ENCODE measurements around the gene CHPF.
A peak's percentile ranks its signal among the peaks of the same experiment; 100 is the strongest.

Gene CHPF, protein sequence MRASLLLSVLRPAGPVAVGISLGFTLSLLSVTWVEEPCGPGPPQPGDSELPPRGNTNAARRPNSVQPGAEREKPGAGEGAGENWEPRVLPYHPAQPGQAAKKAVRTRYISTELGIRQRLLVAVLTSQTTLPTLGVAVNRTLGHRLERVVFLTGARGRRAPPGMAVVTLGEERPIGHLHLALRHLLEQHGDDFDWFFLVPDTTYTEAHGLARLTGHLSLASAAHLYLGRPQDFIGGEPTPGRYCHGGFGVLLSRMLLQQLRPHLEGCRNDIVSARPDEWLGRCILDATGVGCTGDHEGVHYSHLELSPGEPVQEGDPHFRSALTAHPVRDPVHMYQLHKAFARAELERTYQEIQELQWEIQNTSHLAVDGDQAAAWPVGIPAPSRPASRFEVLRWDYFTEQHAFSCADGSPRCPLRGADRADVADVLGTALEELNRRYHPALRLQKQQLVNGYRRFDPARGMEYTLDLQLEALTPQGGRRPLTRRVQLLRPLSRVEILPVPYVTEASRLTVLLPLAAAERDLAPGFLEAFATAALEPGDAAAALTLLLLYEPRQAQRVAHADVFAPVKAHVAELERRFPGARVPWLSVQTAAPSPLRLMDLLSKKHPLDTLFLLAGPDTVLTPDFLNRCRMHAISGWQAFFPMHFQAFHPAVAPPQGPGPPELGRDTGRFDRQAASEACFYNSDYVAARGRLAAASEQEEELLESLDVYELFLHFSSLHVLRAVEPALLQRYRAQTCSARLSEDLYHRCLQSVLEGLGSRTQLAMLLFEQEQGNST

DNA sequence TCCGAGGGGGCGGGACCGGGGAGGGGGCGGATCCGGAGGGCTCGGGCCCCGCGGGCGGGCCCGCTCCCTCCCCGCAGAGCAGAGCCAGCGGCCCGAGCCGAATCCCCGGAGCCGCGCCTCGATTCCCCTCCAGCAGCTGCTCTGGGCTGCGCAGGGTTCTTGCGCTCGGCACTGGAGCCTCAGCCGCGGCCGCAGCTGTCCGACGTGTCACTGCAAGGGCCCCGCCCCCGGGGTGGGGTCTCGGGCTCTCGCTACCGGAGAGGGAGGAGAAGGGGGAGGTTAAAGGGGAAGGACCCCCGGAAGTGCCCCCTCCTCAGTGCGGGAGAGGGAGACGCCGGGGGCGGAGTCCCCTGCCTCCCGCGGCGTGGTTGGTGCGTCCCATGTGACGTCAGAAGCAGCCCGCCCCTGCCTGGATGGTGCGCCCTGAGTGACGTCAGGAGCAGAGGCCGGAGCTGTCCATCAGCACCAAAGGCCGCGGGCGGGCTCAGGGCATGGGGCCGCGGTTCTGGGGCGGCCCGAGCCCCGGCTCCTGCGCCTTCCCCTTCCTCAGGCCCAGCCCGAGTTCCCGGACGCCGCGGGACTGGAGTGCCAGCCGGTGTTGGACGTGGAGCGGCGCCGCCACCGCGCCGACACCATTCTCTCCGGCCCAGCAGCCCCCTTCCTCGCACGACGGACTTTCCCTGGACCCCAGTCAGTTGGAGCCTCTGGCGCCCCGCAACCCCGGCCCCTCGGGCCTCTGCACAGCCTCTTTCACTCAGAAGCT is at the start of gene CHPF, which contains the start of gene TMEM198:
Gene CHPF, minus strand, starts transcription at position 214 of the 763 bp plus-strand sequence. CDS start 271 bp downstream, outside the sequence.
Gene TMEM198, plus strand, starts transcription at position 433 of the 763 bp plus-strand sequence. CDS start 700 bp downstream, outside the sequence.
- H3K4me3 ChIP-seq (ENCODE audit: low read depth in 1 of 2, low read length in 2 of 2) = peak within 1 kb of the TSS; percentile 60 to 78
- peaks cover 0 to 25% of the 10 kb centered on the region in 2 donors for H3K4me1 ChIP-seq (ENCODE audit: control insufficient read depth in 1 of 2, insufficient read depth in 2 of 2, low read length in 2 of 2)
- no peaks in the 10 kb centered on the region for H3K27me3 ChIP-seq (ENCODE audit: low read depth, low read length)
- H3K9me3 ChIP-seq (ENCODE audit: control insufficient read depth in 1 of 2, low read length in 2 of 2) = no peaks in the 10 kb centered on the region
- H3K27ac ChIP-seq (ENCODE audit: low read length) = peak within 1 kb of the TSS; percentile 74
- H3K36me3 ChIP-seq (ENCODE audit: control insufficient read depth in 1 of 2, insufficient read depth in 2 of 2, low read length in 2 of 2) = peaks cover 9 to 10% of the 10 kb centered on the region in 2 donors

DNA sequence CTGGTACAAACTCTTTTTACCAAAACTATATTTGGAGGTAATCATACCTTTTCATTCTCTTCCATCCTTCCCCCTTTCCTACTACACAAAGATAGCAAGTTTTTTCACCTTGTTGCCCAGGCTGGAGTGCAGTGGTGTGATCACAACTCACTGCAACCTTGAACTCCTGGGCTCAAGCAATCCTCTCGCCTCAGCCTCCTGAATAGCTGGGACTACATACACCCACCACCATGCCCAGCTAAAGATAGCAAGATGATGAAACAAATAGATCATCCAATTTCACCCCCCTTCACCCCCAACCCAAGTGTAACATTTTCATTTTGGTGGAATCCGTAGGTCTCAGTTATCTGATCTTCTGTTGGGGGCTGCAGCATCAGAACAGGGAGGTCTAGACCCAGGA is 49.5 kb upstream of the CHPF start:
- Histone ChIP-seq H3K4me1 (ENCODE audit: control insufficient read depth in 1 of 2, insufficient read depth in 2 of 2, low read length in 2 of 2) (peaks cover 0 to under 1% of the 10 kb centered on the region in 2 donors), H3K27ac (ENCODE audit: low read length) (no peak overlapping the region), H3K4me3 (ENCODE audit: low read depth in 1 of 2, low read length in 2 of 2) (no peak overlapping the region), H3K9me3 (ENCODE audit: control insufficient read depth in 1 of 2, low read length in 2 of 2) (no peaks in the 10 kb centered on the region), H3K36me3 (ENCODE audit: control insufficient read depth in 1 of 2, insufficient read depth in 2 of 2, low read length in 2 of 2) (no peaks in the 10 kb centered on the region), H3K27me3 (ENCODE audit: low read depth, low read length) (no peaks in the 10 kb centered on the region)

DNA sequence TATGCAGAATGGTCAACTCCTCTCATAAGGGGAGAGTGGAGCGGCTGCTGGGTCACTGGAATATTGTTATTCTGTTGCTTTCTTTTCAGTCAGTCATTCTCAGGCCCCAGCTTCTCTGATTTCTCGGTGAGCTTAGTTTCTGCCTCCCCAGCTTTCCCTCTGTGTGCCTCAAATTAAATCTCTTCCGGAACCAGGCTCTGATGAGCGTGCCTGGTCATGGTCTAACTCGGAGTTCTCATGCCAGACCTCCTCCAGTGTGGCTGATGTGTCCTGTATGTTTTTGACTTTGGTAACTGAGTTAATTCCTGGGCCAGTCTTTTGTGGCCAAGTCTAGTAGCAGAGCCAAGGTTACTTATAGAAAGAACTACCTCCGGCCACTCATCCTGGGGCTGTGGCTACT is 49.1 kb upstream of the CHPF start:
- H3K4me1 ChIP-seq (ENCODE audit: control insufficient read depth in 1 of 2, insufficient read depth in 2 of 2, low read length in 2 of 2) = no peaks in the 10 kb centered on the region
- H3K4me3 ChIP-seq (ENCODE audit: low read depth in 1 of 2, low read length in 2 of 2) = no peak overlapping the region
- H3K36me3 ChIP-seq (ENCODE audit: control insufficient read depth in 1 of 2, insufficient read depth in 2 of 2, low read length in 2 of 2) = no peaks in the 10 kb centered on the region
- H3K9me3 ChIP-seq (ENCODE audit: control insufficient read depth in 1 of 2, low read length in 2 of 2) = no peaks in the 10 kb centered on the region
- no peaks in the 10 kb centered on the region for H3K27me3 ChIP-seq (ENCODE audit: low read depth, low read length)
- H3K27ac ChIP-seq (ENCODE audit: low read length) = no peak overlapping the region

DNA sequence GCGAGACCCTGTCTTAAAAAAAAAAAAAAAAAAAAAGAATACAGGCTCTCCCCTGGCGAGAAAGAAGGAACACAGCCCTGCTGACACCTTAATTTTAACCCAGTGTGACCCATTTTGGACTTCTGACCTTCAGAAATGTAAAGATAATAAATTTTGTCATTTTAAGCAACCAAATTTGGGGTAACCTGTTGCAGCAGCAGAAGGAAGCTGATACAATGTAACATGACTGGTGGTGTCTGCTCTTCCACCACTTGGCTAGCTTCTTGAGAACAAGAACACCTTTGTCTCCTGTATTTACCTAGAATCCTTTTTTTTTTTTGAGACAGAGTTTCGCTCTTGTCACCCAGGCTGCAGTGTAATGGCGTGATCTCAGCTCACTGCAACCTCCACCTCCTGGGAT is 47.5 kb upstream of the CHPF start:
- Histone ChIP-seq H3K36me3 (ENCODE audit: control insufficient read depth in 1 of 2, insufficient read depth in 2 of 2, low read length in 2 of 2) (no peaks in the 10 kb centered on the region), H3K4me3 (ENCODE audit: low read depth in 1 of 2, low read length in 2 of 2) (no peak overlapping the region), H3K9me3 (ENCODE audit: control insufficient read depth in 1 of 2, low read length in 2 of 2) (no peaks in the 10 kb centered on the region), H3K27me3 (ENCODE audit: low read depth, low read length) (no peaks in the 10 kb centered on the region), H3K4me1 (ENCODE audit: control insufficient read depth in 1 of 2, insufficient read depth in 2 of 2, low read length in 2 of 2) (no peaks in the 10 kb centered on the region), H3K27ac (ENCODE audit: low read length) (no peak overlapping the region)

DNA sequence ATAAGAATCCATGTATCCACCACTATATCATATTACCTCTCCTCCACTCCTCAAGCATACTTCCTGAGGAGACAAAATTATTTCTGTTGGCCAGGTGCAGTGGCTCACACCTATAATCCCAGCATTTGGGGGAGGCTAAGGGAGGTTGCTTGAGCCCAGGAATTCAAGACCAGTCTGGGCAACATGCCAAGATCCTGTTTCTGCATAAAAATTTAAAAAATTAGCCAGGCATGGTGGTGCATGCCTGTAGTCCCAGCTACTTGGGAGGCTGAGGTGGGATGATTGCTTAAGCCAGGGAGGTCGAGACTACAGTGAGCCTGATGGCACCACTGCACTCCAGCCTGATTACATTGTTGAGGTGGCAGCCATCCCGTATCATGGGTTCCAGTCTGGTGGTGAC is 37.7 kb upstream of the CHPF start:
- no peaks in the 10 kb centered on the region for H3K9me3 ChIP-seq (ENCODE audit: control insufficient read depth in 1 of 2, low read length in 2 of 2)
- H3K27ac ChIP-seq (ENCODE audit: low read length) = no peak overlapping the region
- H3K36me3 ChIP-seq (ENCODE audit: control insufficient read depth in 1 of 2, insufficient read depth in 2 of 2, low read length in 2 of 2) = no peaks in the 10 kb centered on the region
- no peak overlapping the region for H3K4me3 ChIP-seq (ENCODE audit: low read depth in 1 of 2, low read length in 2 of 2)
- H3K4me1 ChIP-seq (ENCODE audit: control insufficient read depth in 1 of 2, insufficient read depth in 2 of 2, low read length in 2 of 2) = no peaks in the 10 kb centered on the region
- H3K27me3 ChIP-seq (ENCODE audit: low read depth, low read length) = no peaks in the 10 kb centered on the region

DNA sequence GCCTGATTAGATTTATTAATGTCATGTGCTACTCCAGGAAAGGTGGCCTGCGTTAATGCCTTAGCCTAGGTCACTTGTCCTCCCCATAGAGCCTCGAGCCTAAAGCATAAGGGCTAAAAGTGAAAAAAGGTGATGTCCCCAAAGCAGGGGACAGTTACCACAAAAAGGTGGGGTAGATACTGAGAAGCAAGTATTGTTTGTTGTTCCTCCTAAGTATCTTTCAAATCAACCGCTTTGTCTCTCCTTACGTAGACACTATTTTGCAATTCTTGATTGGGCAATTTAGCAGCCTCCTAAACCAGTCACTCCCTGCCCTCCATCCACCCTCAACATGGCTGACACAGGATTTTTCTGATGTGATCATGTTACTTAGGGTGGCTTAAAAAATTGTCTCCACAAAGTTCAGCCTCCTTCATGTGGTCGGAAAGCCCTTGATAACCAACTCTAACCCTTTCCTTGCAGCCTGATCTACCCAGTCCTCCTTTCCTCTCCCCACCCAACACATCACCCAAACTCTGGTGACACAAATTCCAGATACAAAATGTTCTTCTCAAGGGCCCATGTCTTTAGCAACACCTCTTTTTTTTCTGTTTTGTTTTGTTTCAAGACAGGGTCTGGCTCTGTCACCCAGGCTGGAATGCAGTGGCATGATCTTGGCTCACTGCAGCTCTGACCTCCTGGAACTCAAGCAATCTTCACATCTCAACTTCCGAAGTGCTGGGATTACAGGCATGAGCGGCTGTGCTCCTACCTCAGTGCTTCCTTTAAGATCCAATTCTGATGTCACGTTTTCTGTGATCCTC is 35.4 kb upstream of the CHPF start:
- no peak overlapping the region for H3K27ac ChIP-seq (ENCODE audit: low read length)

DNA sequence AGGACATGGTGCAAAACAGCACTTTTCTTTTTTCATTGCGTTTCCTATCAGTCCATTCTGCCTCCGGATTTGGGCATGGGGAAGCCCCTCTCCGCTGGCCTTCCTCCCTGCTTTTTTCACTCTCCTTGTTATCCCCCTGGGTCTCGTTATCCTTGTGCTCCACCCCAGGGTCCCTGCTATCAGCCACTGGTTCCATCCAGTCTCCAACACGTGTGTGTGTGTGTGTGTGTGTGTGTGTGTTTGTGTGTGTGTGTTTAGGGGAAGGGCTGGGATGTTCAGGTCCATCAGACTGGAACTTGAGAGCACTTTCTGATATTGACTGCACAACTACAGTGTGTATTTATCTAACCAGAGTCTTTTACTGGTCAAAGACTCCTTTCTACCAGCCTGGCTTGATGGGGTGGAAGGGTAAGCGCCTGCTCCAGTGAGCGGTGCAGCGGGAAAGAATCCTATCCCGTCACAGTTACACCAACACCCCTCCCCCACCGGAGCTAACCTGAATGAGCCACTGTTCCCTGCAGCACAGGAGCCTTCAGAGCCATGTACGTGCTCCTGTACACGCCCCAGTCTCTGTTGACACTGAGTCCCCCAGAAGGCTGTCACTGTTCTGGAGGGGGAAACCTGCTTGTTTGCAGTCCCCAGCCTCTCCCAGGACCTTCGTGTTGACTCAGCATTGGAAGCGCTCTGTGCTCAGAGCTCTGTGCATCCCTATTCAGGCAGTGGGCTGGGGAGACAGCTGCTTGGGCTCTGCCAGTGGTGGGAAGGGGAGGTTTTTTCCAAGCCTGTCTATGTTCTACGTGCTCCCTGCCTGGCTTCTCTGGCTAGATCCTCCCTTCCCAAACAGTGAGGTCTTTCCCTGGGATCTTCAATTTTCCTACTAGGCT is 33.1 kb upstream of the CHPF start:
- no peaks in the 10 kb centered on the region for H3K27me3 ChIP-seq (ENCODE audit: low read depth, low read length)

More for the DNA sequence above, 35.4 kb upstream of the CHPF start:
- H3K4me3 ChIP-seq (ENCODE audit: low read depth in 1 of 2, low read length in 2 of 2) = no peak overlapping the region
- H3K4me1 ChIP-seq (ENCODE audit: control insufficient read depth in 1 of 2, insufficient read depth in 2 of 2, low read length in 2 of 2) = no peaks in the 10 kb centered on the region
- no peaks in the 10 kb centered on the region for H3K36me3 ChIP-seq (ENCODE audit: control insufficient read depth in 1 of 2, insufficient read depth in 2 of 2, low read length in 2 of 2)
- H3K27me3 ChIP-seq (ENCODE audit: low read depth, low read length) = no peaks in the 10 kb centered on the region
- no peaks in the 10 kb centered on the region for H3K9me3 ChIP-seq (ENCODE audit: control insufficient read depth in 1 of 2, low read length in 2 of 2)

DNA sequence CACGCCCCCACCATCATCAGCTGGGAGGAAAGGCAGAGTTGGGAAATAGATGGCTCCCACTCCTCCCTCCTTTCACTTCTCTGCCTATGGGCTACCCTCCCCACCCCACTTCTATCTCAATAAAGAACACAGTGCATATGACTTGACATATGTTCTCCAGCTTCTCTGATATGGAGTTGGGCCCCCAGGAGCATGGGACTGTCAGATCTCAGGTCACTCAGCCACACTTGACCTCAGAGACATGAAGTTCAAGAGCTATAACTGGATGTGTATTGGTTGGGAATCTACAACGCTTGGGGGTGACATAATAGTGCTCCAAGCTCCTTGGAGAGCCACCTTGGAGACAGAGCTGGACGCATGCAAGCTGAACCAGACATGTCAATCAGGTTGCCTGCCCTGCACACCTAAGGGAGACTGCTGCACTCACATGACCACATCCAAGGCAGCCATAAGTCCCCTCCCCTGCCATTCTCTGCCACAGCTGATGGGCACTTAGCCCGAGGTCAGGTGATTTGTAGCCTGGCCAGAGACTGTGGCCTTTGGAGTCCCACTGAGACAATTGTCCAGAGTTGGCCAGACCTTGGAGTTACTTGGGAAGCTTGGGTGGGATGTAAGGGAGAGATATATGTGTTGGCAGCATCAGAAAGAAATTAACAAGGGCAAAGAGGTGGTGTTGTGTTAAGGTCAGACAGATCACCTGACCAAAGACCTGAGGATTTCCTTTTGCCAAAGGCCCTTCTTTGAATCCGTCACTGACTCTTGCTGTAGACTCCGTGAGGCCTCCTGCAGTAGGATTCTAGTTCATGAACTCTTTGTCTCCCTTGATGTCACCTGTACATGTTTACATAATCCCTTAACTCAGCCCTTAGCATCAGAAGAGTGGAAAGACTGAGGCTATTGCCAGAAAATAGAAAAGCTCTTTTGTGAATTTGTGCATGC is 32.2 kb upstream of the CHPF start:
- Histone ChIP-seq H3K4me1 (ENCODE audit: control insufficient read depth in 1 of 2, insufficient read depth in 2 of 2, low read length in 2 of 2) (peaks cover 0 to 9% of the 10 kb centered on the region in 2 donors), H3K9me3 (ENCODE audit: control insufficient read depth in 1 of 2, low read length in 2 of 2) (no peaks in the 10 kb centered on the region), H3K27me3 (ENCODE audit: low read depth, low read length) (no peaks in the 10 kb centered on the region), H3K4me3 (ENCODE audit: low read depth in 1 of 2, low read length in 2 of 2) (no peak overlapping the region), H3K27ac (ENCODE audit: low read length) (no peak overlapping the region), H3K36me3 (ENCODE audit: control insufficient read depth in 1 of 2, insufficient read depth in 2 of 2, low read length in 2 of 2) (no peaks in the 10 kb centered on the region)

More for the DNA sequence above, 33.1 kb upstream of the CHPF start:
- no peaks in the 10 kb centered on the region for H3K36me3 ChIP-seq (ENCODE audit: control insufficient read depth in 1 of 2, insufficient read depth in 2 of 2, low read length in 2 of 2)
- peaks cover 0 to 4% of the 10 kb centered on the region in 2 donors for H3K4me1 ChIP-seq (ENCODE audit: control insufficient read depth in 1 of 2, insufficient read depth in 2 of 2, low read length in 2 of 2)
- no peaks in the 10 kb centered on the region for H3K9me3 ChIP-seq (ENCODE audit: control insufficient read depth in 1 of 2, low read length in 2 of 2)
- H3K4me3 ChIP-seq (ENCODE audit: low read depth in 1 of 2, low read length in 2 of 2) = no peak overlapping the region
- no peak overlapping the region for H3K27ac ChIP-seq (ENCODE audit: low read length)

DNA sequence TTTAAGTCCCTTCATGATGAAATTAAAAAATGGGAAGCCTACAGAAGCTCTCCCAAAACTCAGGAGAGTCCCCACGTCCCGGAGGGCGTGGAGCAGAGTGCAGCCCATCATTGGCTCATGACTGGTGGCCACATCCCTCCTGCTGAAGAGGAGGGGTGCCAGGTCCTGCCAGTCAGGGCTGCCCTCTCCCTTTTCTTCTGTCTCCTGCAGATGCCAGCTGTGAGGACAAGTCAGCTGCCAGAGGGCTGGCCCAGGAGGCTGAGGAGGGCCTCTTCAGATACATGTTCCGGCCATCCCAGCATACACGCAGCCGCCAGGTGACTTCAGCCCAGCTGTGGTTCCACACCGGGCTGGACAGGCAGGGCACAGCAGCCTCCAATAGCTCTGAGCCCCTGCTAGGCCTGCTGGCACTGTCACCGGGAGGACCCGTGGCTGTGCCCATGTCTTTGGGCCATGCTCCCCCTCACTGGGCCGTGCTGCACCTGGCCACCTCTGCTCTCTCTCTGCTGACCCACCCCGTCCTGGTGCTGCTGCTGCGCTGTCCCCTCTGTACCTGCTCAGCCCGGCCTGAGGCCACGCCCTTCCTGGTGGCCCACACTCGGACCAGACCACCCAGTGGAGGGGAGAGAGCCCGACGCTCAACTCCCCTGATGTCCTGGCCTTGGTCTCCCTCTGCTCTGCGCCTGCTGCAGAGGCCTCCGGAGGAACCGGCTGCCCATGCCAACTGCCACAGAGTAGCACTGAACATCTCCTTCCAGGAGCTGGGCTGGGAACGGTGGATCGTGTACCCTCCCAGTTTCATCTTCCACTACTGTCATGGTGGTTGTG is 31.1 kb upstream of the CHPF start:
- H3K4me1 ChIP-seq (ENCODE audit: control insufficient read depth in 1 of 2, insufficient read depth in 2 of 2, low read length in 2 of 2) = peaks cover 0 to 16% of the 10 kb centered on the region in 2 donors
- H3K27me3 ChIP-seq (ENCODE audit: low read depth, low read length) = no peaks in the 10 kb centered on the region
- no peak overlapping the region for H3K27ac ChIP-seq (ENCODE audit: low read length)
- no peak overlapping the region for H3K4me3 ChIP-seq (ENCODE audit: low read depth in 1 of 2, low read length in 2 of 2)
- no peaks in the 10 kb centered on the region for H3K36me3 ChIP-seq (ENCODE audit: control insufficient read depth in 1 of 2, insufficient read depth in 2 of 2, low read length in 2 of 2)
- H3K9me3 ChIP-seq (ENCODE audit: control insufficient read depth in 1 of 2, low read length in 2 of 2) = no peaks in the 10 kb centered on the region

Data from muscle layer of duodenum (tissue), 2 donors.